SU-DHL-6 (cell line): ENCODE data around the gene CDC45.

Experiments used
- H2AFZ ChIP-seq: fragments of 200-600 bp; sonication (generic); 2 replicates; pipeline ENCODE4 v1.6.1; 2014; ENCODE audit warnings: low read depth, mild to moderate bottlenecking, moderate library complexity, mixed read lengths, antibody characterized with exemption, low read length; ENCODE audit not compliant: severe bottlenecking
- H3F3A ChIP-seq: fragments of 200-600 bp; shearing (Covaris generic); 2 replicates; pipeline ENCODE4 v1.6.0; 2016; ENCODE audit warnings: antibody characterized with exemption, mild to moderate bottlenecking; ENCODE audit not compliant: insufficient read depth
- H3K27ac ChIP-seq: fragments of 200-600 bp; sonication (generic); 2 replicates; pipeline ENCODE4 v1.5.1; 2016; ENCODE audit warnings: low read depth, mild to moderate bottlenecking, low read length, moderate library complexity, mixed read lengths
- H3K27me3 ChIP-seq: fragments of 200-600 bp; sonication (generic), shearing (Covaris generic); 2 replicates; pipeline ENCODE4 v1.6.0; 2014; ENCODE audit warnings: mild to moderate bottlenecking, low read length
- H3K36me3 ChIP-seq: fragments of 200-600 bp; sonication (generic); 2 replicates; pipeline ENCODE4 v1.6.1; 2014; ENCODE audit warnings: mild to moderate bottlenecking, low read length, mixed read lengths
- H3K4me2 ChIP-seq: fragments of 300-600, 200-600 bp; shearing (Covaris generic), sonication (generic); 2 replicates; pipeline ENCODE4 v1.6.0; 2014; ENCODE audit warnings: low read length, low read depth, mild to moderate bottlenecking; ENCODE audit not compliant: poor library complexity, severe bottlenecking
- H3K4me3 ChIP-seq: fragments of 200-600 bp; sonication (generic); 2 replicates; pipeline ENCODE4 v1.5.1; 2014; ENCODE audit warnings: antibody characterized with exemption, low read length, mild to moderate bottlenecking, mixed read lengths; ENCODE audit not compliant: insufficient read depth, poor library complexity, severe bottlenecking
- H3K79me2 ChIP-seq: fragments of 200-600 bp; sonication (generic); 2 replicates; pipeline ENCODE4 v1.6.1; 2014; ENCODE audit warnings: mild to moderate bottlenecking, low read length, moderate library complexity; ENCODE audit not compliant: insufficient read depth
- H3K9ac ChIP-seq: fragments of 200-600 bp; sonication (generic); 2 replicates; pipeline ENCODE4 v1.7.0; 2014; ENCODE audit warnings: mild to moderate bottlenecking, low read length
- H3K9me2 ChIP-seq: fragments of 200-600 bp; sonication (generic); replicated peaks from 2 replicates; pipeline ENCODE4 v1.6.1; 2014; ENCODE audit warnings: low read length; ENCODE audit not compliant: insufficient read depth
- H3K9me3 ChIP-seq: fragments of 200-600 bp; sonication (generic); 2 replicates; pipeline ENCODE4 v1.6.1; 2014; ENCODE audit warnings: low read length, mixed read lengths; ENCODE audit not compliant: insufficient read depth
- H4K20me1 ChIP-seq: fragments of 200-600 bp; sonication (generic); 2 replicates; pipeline ENCODE4 v1.6.1; 2014; ENCODE audit warnings: low read depth, mild to moderate bottlenecking, antibody characterized with exemption, low read length, moderate library complexity, mixed read lengths
- CTCF ChIP-seq: fragments of 200-600 bp; sonication (generic); IDR thresholded peaks from one replicate; pipeline ENCODE4 v1.5.1; 2017; ENCODE audit warnings: antibody characterized with exemption, mild to moderate bottlenecking, low read length, moderate library complexity; ENCODE audit not compliant: insufficient read depth, poor library complexity, severe bottlenecking
- EZH2phosphoT487 ChIP-seq: fragments of 200-600 bp; sonication (generic), shearing (Covaris generic); conservative IDR thresholded peaks from 2 replicates; pipeline ENCODE4 v1.6.1; 2018; ENCODE audit warnings: mild to moderate bottlenecking, antibody characterized with exemption, low read length, moderate library complexity, mixed read lengths

CDC45 gene

GRCh38 chr22:19499880-19500242, 20.1 kb downstream of the CDC45 start:
- no peaks in the 10 kb centered on the region for H4K20me1 ChIP-seq
- no peak overlapping the region for H3K27ac ChIP-seq
- no peak overlapping the region for H3K4me3 ChIP-seq
- no peaks in the 10 kb centered on the region for H3K9me3 ChIP-seq
- no peaks in the 10 kb centered on the region for H3K36me3 ChIP-seq
- H3K79me2 ChIP-seq, result no peaks in the 10 kb centered on the region
- H3K4me2 ChIP-seq, result no peak overlapping the region
- H3K9me2 ChIP-seq, result no peaks in the 10 kb centered on the region
- no peaks in the 10 kb centered on the region for H3F3A ChIP-seq
- no peak overlapping the region for H3K9ac ChIP-seq
- H3K27me3 ChIP-seq, result no peaks in the 10 kb centered on the region
- H2AFZ ChIP-seq, result no peak overlapping the region
- TF ChIP-seq CTCF, result no peak
- no peak for TF ChIP-seq EZH2phosphoT487

- no peaks in the 10 kb centered on the region for H3K36me3 ChIP-seq
Observed at GRCh38 chr22:19501897-19502447, 22.3 kb downstream of the CDC45 start.

GRCh38 chr22:19503367-19503766, 23.6 kb downstream of the CDC45 start:
- no peaks in the 10 kb centered on the region for H3K36me3 ChIP-seq

More at GRCh38 chr22:19501897-19502447, 22.3 kb downstream of the CDC45 start:
- H3K27ac ChIP-seq, result no peak overlapping the region
- no peak overlapping the region for H3K4me3 ChIP-seq
- H3K79me2 ChIP-seq, result no peaks in the 10 kb centered on the region
- no peak overlapping the region for H2AFZ ChIP-seq
- no peak for TF ChIP-seq CTCF
- TF ChIP-seq EZH2phosphoT487, result no peak
- no peaks in the 10 kb centered on the region for H3K9me2 ChIP-seq
- H3K9me3 ChIP-seq, result no peaks in the 10 kb centered on the region
- no peaks in the 10 kb centered on the region for H4K20me1 ChIP-seq
- H3F3A ChIP-seq, result no peaks in the 10 kb centered on the region
- no peaks in the 10 kb centered on the region for H3K27me3 ChIP-seq
- no peak overlapping the region for H3K9ac ChIP-seq
- no peak overlapping the region for H3K4me2 ChIP-seq

More at GRCh38 chr22:19503367-19503766, 23.6 kb downstream of the CDC45 start:
- no peak overlapping the region for H3K4me2 ChIP-seq
- no peaks in the 10 kb centered on the region for H4K20me1 ChIP-seq
- H3K4me3 ChIP-seq, result no peak overlapping the region
- H3K9me2 ChIP-seq, result no peaks in the 10 kb centered on the region
- no peak overlapping the region for H3K9ac ChIP-seq
- no peak overlapping the region for H3K27ac ChIP-seq
- H2AFZ ChIP-seq, result no peak overlapping the region
- H3F3A ChIP-seq, result no peaks in the 10 kb centered on the region
- TF ChIP-seq EZH2phosphoT487, result no peak
- no peak for TF ChIP-seq CTCF
- H3K27me3 ChIP-seq, result no peaks in the 10 kb centered on the region
- no peaks in the 10 kb centered on the region for H3K79me2 ChIP-seq
- H3K9me3 ChIP-seq, result no peaks in the 10 kb centered on the region
